ENCODE measurements around the gene MREG. TPM values are rescaled to one million over a fixed set of nuclear protein-coding genes. Genes with fewer than 3 reads are reported as not detected.
"Not testable (repeated sequence)": the region's sequence is repeated elsewhere in the genome, so short reads cannot be mapped to it uniquely, and the experiment has no call there.

MREG gene
- total and polyA plus RNA-seq, 2 experiments from 2014 or later, result 1.8 to 3.1 TPM

DNA sequence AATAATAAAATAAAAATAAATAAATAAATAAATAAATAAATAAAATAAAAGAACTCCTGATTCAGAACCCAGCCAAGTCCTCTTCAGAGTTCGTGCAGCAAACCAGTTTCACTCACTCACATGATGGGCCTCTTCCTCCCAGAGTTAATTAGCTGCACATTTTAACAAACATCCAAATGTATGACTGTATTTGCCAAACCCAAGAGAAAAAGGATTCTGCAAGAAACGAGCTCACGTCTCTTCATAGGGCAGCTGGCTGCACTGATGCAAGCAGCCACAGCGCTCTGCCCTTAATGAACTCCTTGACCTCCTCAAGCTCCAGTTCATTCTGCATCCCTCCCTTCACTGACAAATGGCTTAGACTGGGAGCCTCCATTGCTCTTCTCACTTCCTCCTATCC, 55.1 kb downstream of the MREG start:
- Histone ChIP-seq H3F3A (ENCODE audit: insufficient read depth) (no peaks in the 10 kb centered on the region), H3K36me3 (ENCODE audit: low read depth) (no peaks in the 10 kb centered on the region), H4K20me1 (ENCODE audit: insufficient read depth) (no peaks in the 10 kb centered on the region), H3K27ac (no peak overlapping the region), H3K4me2 (ENCODE audit: unreplicated experiment) (no peak overlapping the region), H3K9me2 (ENCODE audit: insufficient read depth) (no peaks in the 10 kb centered on the region), H3K79me2 (ENCODE audit: insufficient read depth) (no peaks in the 10 kb centered on the region), H3K27me3 (replicated peaks; ENCODE audit: insufficient read depth) (no peaks in the 10 kb centered on the region), H3K9me3 (ENCODE audit: low read depth) (no peaks in the 10 kb centered on the region), H3K4me3 (no peak overlapping the region), H2AFZ (no peak overlapping the region), H3K9ac (no peak overlapping the region), H3K4me1 (ENCODE audit: insufficient read depth) (no peaks in the 10 kb centered on the region)
- peak; percentile 63 for DNase-seq
- no peak for TF ChIP-seq EZH2phosphoT487 (IDR thresholded peaks at IDR 0.05; ENCODE audit: insufficient read depth, low read depth)
- no peak for TF ChIP-seq EZH2 (IDR thresholded peaks at IDR 0.05; ENCODE audit: insufficient read depth, poor library complexity, severe bottlenecking)
- 22 to 37% methylated on average over 4 of the region's 4 CpGs for WGBS, 2 experiments (ENCODE audit: low coverage in 1 of 2, low lambda C conversion rate in 2 of 2, missing lambda C conversion rate in 2 of 2)
- in situ Hi-C loops (cut with MboI), result no loop called here

DNA sequence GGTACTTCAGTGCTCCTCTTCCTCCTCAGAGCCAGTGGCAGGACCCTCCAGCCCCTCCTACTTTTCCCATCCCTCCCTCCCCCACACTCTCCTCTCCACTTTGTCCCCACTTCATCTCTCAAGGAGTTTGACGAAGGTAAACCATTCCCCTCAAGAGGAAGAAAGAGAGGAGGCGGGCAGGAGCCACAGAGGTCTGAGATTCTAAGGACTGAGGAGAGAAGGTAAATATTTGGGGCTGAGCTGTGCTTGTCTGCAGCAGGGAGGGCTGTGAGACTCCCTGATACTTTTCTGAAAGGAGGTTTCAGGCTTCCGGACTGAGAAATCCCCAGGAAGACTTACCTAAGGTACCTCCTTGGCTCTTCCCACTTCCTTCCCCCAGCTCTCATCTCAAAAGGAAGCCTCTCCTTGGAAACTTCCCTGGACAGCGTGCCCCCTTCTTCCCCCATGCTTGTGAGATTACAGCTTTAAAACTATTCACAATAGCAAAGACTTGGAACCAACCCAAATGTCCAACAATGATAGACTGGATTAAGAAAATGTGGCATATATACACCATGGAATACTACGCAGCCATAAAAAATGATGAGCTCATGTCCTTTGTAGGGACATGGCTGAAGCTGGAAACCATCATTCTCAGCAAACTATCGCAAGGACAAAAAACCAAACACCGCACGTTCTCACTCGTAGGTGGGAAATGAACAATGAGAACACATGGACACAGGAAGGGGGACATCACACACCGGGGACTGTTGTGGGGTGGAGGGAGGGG, 55.8 kb downstream of the MREG start:
- H3K27me3 ChIP-seq (replicated peaks; ENCODE audit: insufficient read depth); H3F3A ChIP-seq (ENCODE audit: insufficient read depth); H3K4me1 ChIP-seq (ENCODE audit: insufficient read depth); H2AFZ ChIP-seq; in situ Hi-C loops (cut with MboI); H4K20me1 ChIP-seq (ENCODE audit: insufficient read depth); H3K9ac ChIP-seq; H3K4me2 ChIP-seq (ENCODE audit: unreplicated experiment); H3K9me2 ChIP-seq (ENCODE audit: insufficient read depth); H3K36me3 ChIP-seq (ENCODE audit: low read depth); H3K4me3 ChIP-seq; DNase-seq; H3K79me2 ChIP-seq (ENCODE audit: insufficient read depth); H3K9me3 ChIP-seq (ENCODE audit: low read depth); H3K27ac ChIP-seq: not testable (repeated sequence)
- 89 to 92% methylated on average over 9 to 10 of the region's 10 CpGs for WGBS, 2 experiments (ENCODE audit: low coverage in 1 of 2, low lambda C conversion rate in 2 of 2, missing lambda C conversion rate in 2 of 2)

- in situ Hi-C loops (cut with MboI), result loop anchor here (5.0 kb wide), 1 partner anchor 69 kb away; no protein-coding TSS in a partner anchor
- Histone ChIP-seq H3K79me2 (ENCODE audit: insufficient read depth) (no peaks in the 10 kb centered on the region), H3K9ac (no peak overlapping the region), H2AFZ (no peak overlapping the region), H3K4me3 (no peak overlapping the region), H3K36me3 (ENCODE audit: low read depth) (no peaks in the 10 kb centered on the region), H3K27me3 (replicated peaks; ENCODE audit: insufficient read depth) (no peaks in the 10 kb centered on the region), H3K9me3 (ENCODE audit: low read depth) (no peaks in the 10 kb centered on the region), H3K27ac (no peak overlapping the region), H3K9me2 (ENCODE audit: insufficient read depth) (no peaks in the 10 kb centered on the region), H3K4me2 (ENCODE audit: unreplicated experiment) (no peak overlapping the region), H4K20me1 (ENCODE audit: insufficient read depth) (no peaks in the 10 kb centered on the region), H3K4me1 (ENCODE audit: insufficient read depth) (no peaks in the 10 kb centered on the region), H3F3A (ENCODE audit: insufficient read depth) (no peaks in the 10 kb centered on the region)
- whole genome bisulfite sequencing, 2 experiments (ENCODE audit: low coverage in 1 of 2, low lambda C conversion rate in 2 of 2, missing lambda C conversion rate in 2 of 2), result 78 to 82% methylated on average over 4 of the region's 4 CpGs
- no peak for DNase-seq
- no peak for TF ChIP-seq EZH2phosphoT487 (IDR thresholded peaks at IDR 0.05; ENCODE audit: insufficient read depth, low read depth)
- TF ChIP-seq EZH2 (IDR thresholded peaks at IDR 0.05; ENCODE audit: insufficient read depth, poor library complexity, severe bottlenecking), result no peak
These were observed 60.3 kb downstream of the MREG start for GRCh38 chr2:215952860-215953637.

DNA sequence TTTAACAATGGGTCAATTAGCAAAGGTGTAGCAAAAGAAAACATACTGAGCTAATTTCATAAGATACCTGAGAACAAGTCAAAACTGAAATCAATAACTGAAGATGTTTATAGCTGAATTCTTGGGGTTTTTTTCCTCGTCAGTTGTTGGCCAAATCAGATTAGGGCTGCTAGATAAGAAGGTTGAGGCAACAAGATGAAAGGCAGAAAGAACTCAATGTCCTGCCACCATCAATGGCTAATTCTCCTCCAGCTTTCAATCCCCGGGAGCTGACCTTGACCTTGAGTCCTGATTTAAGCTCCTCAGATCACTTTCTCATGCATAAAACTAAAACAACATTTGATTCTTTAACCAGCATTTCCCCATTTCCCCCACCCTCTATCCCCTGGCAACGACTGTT, 61.8 kb downstream of the MREG start:
- Histone ChIP-seq H3K9ac (no peak overlapping the region), H3K9me2 (ENCODE audit: insufficient read depth) (no peaks in the 10 kb centered on the region), H3K79me2 (ENCODE audit: insufficient read depth) (no peaks in the 10 kb centered on the region), H2AFZ (no peak overlapping the region), H3F3A (ENCODE audit: insufficient read depth) (no peaks in the 10 kb centered on the region), H3K36me3 (ENCODE audit: low read depth) (no peaks in the 10 kb centered on the region), H3K27me3 (replicated peaks; ENCODE audit: insufficient read depth) (no peaks in the 10 kb centered on the region), H3K4me1 (ENCODE audit: insufficient read depth) (no peaks in the 10 kb centered on the region), H3K9me3 (ENCODE audit: low read depth) (no peaks in the 10 kb centered on the region), H3K4me2 (ENCODE audit: unreplicated experiment) (no peak overlapping the region), H3K27ac (no peak overlapping the region), H4K20me1 (ENCODE audit: insufficient read depth) (no peaks in the 10 kb centered on the region), H3K4me3 (no peak overlapping the region)
- TF ChIP-seq EZH2phosphoT487 (IDR thresholded peaks at IDR 0.05; ENCODE audit: insufficient read depth, low read depth) (no peak), EZH2 (IDR thresholded peaks at IDR 0.05; ENCODE audit: insufficient read depth, poor library complexity, severe bottlenecking) (no peak)
- DNase-seq, result no peak
- in situ Hi-C loops (cut with MboI), result loop anchor here (5.0 kb wide), 1 partner anchor 71 kb away; no protein-coding TSS in a partner anchor
- 79 to 80% methylated on average over 3 of the region's 3 CpGs for WGBS, 2 experiments (ENCODE audit: low coverage in 1 of 2, low lambda C conversion rate in 2 of 2, missing lambda C conversion rate in 2 of 2)
